ENCODE measurements around the gene MIB1. TPM values are rescaled to one million over a fixed set of nuclear protein-coding genes. Genes with fewer than 3 reads are reported as not detected.

The MIB1 gene
- total and polyA plus RNA-seq, 9 of the 15 experiments (the other 6 are each of a cell fraction or from before 2014, with no cell fraction given), result 7.2 to 43.8 (median 23.2) TPM

- TF ChIP-seq MLX (CRISPR knock-in tag; conservative IDR thresholded peaks at IDR 0.05) (no peak), POLR3G (IDR thresholded peaks at IDR 0.05; ENCODE audit: extremely low read depth, insufficient read length, insufficient replicate concordance) (no peak), E2F8 (IDR thresholded peaks at IDR 0.05; ENCODE audit: low read depth, partially characterized antibody) (no peak), MAFK (IDR thresholded peaks at IDR 0.05; ENCODE audit: low read length) (no peak), TEAD4 (IDR thresholded peaks at IDR 0.05; ENCODE audit: low read length) (no peak), TEAD4 (CRISPR knock-in tag; IDR thresholded peaks at IDR 0.05; ENCODE audit: borderline replicate concordance) (no peak), NCOA1 (IDR thresholded peaks at IDR 0.05; ENCODE audit: low read depth) (no peak), ZBTB7A (IDR thresholded peaks at IDR 0.05; ENCODE audit: borderline replicate concordance, control insufficient read depth, low read depth, low read length) (peak; percentile 55), GABPB2 (CRISPR knock-in tag; conservative IDR thresholded peaks at IDR 0.05) (no peak), LCOR (CRISPR knock-in tag; IDR thresholded peaks at IDR 0.05) (no peak), LARP7 (IDR thresholded peaks at IDR 0.05) (no peak), ZNF318 (IDR thresholded peaks at IDR 0.05; ENCODE audit: borderline replicate concordance in 1 of 2, low read depth in 1 of 2) (no peak), ZEB2 (IDR thresholded peaks at IDR 0.05) (no peak), POLR3A (IDR thresholded peaks at IDR 0.05; ENCODE audit: borderline replicate concordance, extremely low read depth, insufficient read depth, insufficient read length) (no peak), PTBP1 (IDR thresholded peaks at IDR 0.05; ENCODE audit: low read depth, low read length) (no peak), ZNF282 (CRISPR knock-in tag; IDR thresholded peaks at IDR 0.05) (no peak)
Observed at GRCh38 chr18:21704603-21705364, 35.8 kb upstream of the MIB1 start, which contains the start of gene ABHD3 (continued).
